Measurements from ENCODE around the gene MACROD2. TPM values are rescaled to one million over a fixed set of nuclear protein-coding genes. Genes with fewer than 3 reads are reported as not detected.

The MACROD2 gene
- total and polyA plus RNA-seq, 2 experiments from 2014 or later = 2.8 to 4.3 TPM

DNA sequence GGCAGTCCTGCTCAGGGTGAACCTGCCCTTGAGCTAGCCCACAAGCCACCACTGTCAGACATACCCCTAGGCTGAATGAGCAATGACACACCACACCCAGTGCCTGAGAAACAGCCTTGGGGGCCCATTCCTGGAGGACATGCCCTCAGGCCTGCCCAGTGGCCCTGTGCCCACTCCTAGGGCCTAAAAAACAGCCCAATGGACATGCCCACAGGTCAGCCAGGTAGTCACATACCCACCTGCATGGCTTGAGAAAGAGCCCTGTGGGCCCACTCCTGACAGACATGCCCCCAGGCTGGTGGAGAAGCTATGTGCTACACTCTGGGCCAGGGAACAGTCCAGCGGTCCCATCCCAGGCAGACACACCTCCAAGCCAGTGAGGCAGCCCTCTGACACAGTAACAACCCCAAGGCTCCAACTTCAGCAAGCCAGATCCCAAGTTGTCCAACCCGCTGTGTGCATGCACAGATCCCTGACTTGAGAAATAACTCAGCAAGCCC, 2086.8 kb downstream of the MACROD2 start:
- Mint-ChIP-seq H3K4me3 (no peak overlapping the region), H3K4me1 (no peaks in the 10 kb centered on the region), H3K36me3 (ENCODE audit: low read depth) (no peaks in the 10 kb centered on the region), H3K9me3 (no peaks in the 10 kb centered on the region), H3K27me3 (ENCODE audit: insufficient read depth, low read depth, poor library complexity) (peaks cover 2% of the 10 kb centered on the region), H3K27ac (no peak overlapping the region)
- ATAC-seq (no peak), DNase-seq (ENCODE audit: low spot score) (no peak)
- no peaks in the 10 kb centered on the region for H3K36me3 ChIP-seq (ENCODE audit: insufficient read depth)
- no peaks in the 10 kb centered on the region for H3K4me1 ChIP-seq (ENCODE audit: insufficient read depth)
- H3K27me3 ChIP-seq (ENCODE audit: insufficient read depth) = no peaks in the 10 kb centered on the region
- no peak overlapping the region for H3K4me2 ChIP-seq
- no peaks in the 10 kb centered on the region for H3K9me2 ChIP-seq (ENCODE audit: insufficient read depth)
- no peak overlapping the region for H3K4me3 ChIP-seq
- H2AFZ ChIP-seq = no peak overlapping the region
- H3K79me2 ChIP-seq (replicated peaks; ENCODE audit: insufficient read depth) = no peaks in the 10 kb centered on the region
- TF ChIP-seq STAT1 (IDR thresholded peaks at IDR 0.05; ENCODE audit: unreplicated experiment) (no peak), NANOG (IDR thresholded peaks at IDR 0.05; ENCODE audit: borderline replicate concordance) (no peak), POLR2AphosphoS5 (IDR thresholded peaks at IDR 0.05; ENCODE audit: low read depth) (no peak), ZNF331 (CRISPR knock-in tag; IDR thresholded peaks at IDR 0.05; ENCODE audit: low read depth) (no peak), EZH2 (IDR thresholded peaks at IDR 0.05; ENCODE audit: low read depth, unreplicated experiment) (no peak), JUNB (IDR thresholded peaks at IDR 0.05; ENCODE audit: unreplicated experiment) (no peak), EZH2phosphoT487 (IDR thresholded peaks at IDR 0.05; ENCODE audit: unreplicated experiment) (no peak), ZNF114 (CRISPR knock-in tag; IDR thresholded peaks at IDR 0.05) (no peak), CREB1 (CRISPR knock-in tag; IDR thresholded peaks at IDR 0.05; ENCODE audit: low read depth) (no peak)
- TF ChIP-seq, protein P1, sequence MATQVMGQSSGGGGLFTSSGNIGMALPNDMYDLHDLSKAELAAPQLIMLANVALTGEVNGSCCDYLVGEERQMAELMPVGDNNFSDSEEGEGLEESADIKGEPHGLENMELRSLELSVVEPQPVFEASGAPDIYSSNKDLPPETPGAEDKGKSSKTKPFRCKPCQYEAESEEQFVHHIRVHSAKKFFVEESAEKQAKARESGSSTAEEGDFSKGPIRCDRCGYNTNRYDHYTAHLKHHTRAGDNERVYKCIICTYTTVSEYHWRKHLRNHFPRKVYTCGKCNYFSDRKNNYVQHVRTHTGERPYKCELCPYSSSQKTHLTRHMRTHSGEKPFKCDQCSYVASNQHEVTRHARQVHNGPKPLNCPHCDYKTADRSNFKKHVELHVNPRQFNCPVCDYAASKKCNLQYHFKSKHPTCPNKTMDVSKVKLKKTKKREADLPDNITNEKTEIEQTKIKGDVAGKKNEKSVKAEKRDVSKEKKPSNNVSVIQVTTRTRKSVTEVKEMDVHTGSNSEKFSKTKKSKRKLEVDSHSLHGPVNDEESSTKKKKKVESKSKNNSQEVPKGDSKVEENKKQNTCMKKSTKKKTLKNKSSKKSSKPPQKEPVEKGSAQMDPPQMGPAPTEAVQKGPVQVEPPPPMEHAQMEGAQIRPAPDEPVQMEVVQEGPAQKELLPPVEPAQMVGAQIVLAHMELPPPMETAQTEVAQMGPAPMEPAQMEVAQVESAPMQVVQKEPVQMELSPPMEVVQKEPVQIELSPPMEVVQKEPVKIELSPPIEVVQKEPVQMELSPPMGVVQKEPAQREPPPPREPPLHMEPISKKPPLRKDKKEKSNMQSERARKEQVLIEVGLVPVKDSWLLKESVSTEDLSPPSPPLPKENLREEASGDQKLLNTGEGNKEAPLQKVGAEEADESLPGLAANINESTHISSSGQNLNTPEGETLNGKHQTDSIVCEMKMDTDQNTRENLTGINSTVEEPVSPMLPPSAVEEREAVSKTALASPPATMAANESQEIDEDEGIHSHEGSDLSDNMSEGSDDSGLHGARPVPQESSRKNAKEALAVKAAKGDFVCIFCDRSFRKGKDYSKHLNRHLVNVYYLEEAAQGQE (IDR thresholded peaks at IDR 0.05; ENCODE audit: unreplicated experiment) = no peak
- TF ChIP-seq, protein P2, sequence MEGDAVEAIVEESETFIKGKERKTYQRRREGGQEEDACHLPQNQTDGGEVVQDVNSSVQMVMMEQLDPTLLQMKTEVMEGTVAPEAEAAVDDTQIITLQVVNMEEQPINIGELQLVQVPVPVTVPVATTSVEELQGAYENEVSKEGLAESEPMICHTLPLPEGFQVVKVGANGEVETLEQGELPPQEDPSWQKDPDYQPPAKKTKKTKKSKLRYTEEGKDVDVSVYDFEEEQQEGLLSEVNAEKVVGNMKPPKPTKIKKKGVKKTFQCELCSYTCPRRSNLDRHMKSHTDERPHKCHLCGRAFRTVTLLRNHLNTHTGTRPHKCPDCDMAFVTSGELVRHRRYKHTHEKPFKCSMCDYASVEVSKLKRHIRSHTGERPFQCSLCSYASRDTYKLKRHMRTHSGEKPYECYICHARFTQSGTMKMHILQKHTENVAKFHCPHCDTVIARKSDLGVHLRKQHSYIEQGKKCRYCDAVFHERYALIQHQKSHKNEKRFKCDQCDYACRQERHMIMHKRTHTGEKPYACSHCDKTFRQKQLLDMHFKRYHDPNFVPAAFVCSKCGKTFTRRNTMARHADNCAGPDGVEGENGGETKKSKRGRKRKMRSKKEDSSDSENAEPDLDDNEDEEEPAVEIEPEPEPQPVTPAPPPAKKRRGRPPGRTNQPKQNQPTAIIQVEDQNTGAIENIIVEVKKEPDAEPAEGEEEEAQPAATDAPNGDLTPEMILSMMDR (conservative IDR thresholded peaks at IDR 0.05; ENCODE audit: low read depth in 2 of 2) = no peak
- TF ChIP-seq, protein P3, sequence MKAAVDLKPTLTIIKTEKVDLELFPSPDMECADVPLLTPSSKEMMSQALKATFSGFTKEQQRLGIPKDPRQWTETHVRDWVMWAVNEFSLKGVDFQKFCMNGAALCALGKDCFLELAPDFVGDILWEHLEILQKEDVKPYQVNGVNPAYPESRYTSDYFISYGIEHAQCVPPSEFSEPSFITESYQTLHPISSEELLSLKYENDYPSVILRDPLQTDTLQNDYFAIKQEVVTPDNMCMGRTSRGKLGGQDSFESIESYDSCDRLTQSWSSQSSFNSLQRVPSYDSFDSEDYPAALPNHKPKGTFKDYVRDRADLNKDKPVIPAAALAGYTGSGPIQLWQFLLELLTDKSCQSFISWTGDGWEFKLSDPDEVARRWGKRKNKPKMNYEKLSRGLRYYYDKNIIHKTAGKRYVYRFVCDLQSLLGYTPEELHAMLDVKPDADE (IDR thresholded peaks at IDR 0.05) = no peak
- TF ChIP-seq, protein P4, sequence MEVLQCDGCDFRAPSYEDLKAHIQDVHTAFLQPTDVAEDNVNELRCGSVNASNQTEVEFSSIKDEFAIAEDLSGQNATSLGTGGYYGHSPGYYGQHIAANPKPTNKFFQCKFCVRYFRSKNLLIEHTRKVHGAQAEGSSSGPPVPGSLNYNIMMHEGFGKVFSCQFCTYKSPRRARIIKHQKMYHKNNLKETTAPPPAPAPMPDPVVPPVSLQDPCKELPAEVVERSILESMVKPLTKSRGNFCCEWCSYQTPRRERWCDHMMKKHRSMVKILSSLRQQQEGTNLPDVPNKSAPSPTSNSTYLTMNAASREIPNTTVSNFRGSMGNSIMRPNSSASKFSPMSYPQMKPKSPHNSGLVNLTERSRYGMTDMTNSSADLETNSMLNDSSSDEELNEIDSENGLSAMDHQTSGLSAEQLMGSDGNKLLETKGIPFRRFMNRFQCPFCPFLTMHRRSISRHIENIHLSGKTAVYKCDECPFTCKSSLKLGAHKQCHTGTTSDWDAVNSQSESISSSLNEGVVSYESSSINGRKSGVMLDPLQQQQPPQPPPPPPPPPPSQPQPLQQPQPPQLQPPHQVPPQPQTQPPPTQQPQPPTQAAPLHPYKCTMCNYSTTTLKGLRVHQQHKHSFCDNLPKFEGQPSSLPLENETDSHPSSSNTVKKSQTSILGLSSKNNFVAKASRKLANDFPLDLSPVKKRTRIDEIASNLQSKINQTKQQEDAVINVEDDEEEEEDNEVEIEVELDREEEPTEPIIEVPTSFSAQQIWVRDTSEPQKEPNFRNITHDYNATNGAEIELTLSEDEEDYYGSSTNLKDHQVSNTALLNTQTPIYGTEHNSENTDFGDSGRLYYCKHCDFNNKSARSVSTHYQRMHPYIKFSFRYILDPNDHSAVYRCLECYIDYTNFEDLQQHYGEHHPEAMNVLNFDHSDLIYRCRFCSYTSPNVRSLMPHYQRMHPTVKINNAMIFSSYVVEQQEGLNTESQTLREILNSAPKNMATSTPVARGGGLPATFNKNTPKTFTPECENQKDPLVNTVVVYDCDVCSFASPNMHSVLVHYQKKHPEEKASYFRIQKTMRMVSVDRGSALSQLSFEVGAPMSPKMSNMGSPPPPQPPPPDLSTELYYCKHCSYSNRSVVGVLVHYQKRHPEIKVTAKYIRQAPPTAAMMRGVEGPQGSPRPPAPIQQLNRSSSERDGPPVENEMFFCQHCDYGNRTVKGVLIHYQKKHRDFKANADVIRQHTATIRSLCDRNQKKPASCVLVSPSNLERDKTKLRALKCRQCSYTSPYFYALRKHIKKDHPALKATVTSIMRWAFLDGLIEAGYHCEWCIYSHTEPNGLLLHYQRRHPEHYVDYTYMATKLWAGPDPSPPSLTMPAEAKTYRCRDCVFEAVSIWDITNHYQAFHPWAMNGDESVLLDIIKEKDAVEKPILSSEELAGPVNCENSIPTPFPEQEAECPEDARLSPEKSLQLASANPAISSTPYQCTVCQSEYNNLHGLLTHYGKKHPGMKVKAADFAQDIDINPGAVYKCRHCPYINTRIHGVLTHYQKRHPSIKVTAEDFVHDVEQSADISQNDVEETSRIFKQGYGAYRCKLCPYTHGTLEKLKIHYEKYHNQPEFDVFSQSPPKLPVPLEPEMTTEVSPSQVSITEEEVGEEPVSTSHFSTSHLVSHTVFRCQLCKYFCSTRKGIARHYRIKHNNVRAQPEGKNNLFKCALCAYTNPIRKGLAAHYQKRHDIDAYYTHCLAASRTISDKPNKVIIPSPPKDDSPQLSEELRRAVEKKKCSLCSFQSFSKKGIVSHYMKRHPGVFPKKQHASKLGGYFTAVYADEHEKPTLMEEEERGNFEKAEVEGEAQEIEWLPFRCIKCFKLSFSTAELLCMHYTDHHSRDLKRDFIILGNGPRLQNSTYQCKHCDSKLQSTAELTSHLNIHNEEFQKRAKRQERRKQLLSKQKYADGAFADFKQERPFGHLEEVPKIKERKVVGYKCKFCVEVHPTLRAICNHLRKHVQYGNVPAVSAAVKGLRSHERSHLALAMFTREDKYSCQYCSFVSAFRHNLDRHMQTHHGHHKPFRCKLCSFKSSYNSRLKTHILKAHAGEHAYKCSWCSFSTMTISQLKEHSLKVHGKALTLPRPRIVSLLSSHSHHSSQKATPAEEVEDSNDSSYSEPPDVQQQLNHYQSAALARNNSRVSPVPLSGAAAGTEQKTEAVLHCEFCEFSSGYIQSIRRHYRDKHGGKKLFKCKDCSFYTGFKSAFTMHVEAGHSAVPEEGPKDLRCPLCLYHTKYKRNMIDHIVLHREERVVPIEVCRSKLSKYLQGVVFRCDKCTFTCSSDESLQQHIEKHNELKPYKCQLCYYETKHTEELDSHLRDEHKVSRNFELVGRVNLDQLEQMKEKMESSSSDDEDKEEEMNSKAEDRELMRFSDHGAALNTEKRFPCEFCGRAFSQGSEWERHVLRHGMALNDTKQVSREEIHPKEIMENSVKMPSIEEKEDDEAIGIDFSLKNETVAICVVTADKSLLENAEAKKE (CRISPR knock-in tag; IDR thresholded peaks at IDR 0.05) = no peak
- H3K27ac ChIP-seq (ENCODE audit: low read depth) = no peak overlapping the region
- no peaks in the 10 kb centered on the region for H3F3A ChIP-seq (replicated peaks; ENCODE audit: low read depth)
- no peaks in the 10 kb centered on the region for H4K20me1 ChIP-seq (replicated peaks; ENCODE audit: insufficient read depth)

Data from GM23338 (cell line).